GM18520 (cell line): Measurements from ENCODE around the gene CFAP126.
"Not testable (repeated sequence)": the region's sequence is repeated elsewhere in the genome, so short reads cannot be mapped to it uniquely, and the experiment has no call there.

ENCODE experiments used
- ATAC-seq: cut with Tn5 transposase; IDR thresholded peaks from one replicate; pipeline ENCODE4 v1.9.1; 2021; ENCODE audit not compliant: unreplicated experiment

CFAP126 gene

DNA sequence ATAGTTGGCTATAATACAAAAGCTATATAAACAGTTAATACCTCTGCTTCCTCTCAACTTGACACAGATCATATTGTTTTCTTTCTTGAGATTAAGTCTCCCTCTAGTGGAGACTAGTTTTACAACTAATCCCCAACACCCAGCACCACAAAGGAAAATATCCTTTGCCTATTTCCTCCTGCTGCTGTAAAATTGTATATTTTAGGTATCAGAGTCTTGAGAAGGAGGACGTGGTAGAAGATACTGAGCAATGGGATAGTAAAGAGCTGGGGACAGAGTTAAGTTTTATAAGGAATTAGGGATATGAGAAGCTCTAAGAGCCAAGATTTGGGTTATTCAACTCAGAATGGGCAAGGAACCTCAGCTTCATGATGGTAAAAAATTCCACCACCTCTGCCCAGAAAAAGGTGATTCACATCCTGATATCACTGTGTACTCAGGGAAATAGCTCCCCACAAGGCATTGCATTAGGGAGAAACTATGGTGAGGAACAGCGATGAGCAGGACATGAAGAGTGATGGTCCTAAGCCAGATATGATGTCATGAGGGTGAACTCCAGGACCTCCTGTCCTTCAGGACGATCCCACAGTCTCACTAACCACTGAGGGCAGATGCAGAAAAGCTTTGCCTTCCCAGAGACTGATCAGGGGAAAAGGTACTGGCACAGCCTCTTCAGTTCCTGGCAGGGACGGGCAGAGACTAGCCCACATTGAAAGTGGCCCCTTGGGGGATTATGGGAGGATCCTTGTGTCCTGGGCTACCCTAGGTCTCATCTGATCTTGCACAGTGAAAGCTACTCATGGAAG, 14.7 kb upstream of the CFAP126 start:
- no peak for ATAC-seq

DNA sequence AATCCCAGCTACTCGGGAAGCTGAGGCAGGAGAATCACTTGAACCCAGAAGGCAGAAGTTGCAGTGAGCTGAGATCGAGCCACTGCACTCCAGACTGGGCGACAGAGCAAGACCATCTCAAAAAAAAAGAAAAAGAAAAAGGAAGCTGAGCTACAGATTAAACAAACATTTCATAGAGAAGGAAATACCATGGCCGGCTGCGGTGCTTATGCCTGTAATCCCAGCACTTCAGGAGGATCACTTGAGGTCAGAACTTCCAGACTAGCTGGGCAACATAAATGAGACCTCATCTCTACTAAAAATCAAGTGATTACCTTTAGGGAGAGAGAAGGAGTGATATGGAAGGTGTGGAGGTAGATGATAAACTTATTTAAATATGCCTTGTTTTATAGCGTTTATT, 14.0 kb upstream of the CFAP126 start:
- no peak for ATAC-seq

DNA sequence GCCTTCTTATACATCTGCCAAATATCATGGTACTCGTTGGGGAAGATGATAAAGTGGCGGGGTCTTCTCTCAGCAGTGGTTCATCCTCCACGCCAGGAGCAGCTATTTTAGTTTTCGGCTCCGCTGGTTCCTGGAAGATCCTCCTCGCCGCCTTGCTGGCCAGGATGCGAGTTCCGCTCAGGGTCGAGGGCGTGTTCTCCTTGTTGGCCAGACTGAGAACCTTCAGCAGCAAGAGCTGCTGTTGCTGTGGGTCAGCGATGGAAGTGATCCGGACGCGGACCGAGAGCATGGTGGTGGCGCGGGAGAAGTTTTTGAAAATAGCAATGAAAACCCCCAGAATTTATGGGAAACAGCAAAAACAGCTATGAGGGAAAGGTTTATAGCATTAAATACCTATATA, 11.4 kb upstream of the CFAP126 start:
- ATAC-seq, result no peak

DNA sequence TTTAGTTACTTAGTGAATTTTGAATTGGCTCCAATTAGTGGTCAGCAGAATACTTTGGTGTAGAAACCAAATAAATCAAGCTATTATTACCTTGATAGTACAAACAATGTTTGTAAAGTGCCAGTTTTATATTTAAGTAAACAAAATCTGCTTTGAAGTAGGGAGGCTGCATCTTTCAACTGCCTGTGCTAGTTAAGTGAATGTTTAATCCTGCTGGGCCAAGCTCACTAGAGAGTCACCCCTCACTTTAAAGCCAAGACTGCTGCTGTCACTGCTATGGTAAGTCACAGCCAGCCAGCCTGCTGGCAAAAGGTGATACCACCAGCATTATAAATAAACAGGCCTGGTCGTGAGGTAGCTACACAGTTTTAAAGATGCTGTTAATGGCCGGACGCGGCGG, 10.3 kb upstream of the CFAP126 start:
- no peak for ATAC-seq

DNA sequence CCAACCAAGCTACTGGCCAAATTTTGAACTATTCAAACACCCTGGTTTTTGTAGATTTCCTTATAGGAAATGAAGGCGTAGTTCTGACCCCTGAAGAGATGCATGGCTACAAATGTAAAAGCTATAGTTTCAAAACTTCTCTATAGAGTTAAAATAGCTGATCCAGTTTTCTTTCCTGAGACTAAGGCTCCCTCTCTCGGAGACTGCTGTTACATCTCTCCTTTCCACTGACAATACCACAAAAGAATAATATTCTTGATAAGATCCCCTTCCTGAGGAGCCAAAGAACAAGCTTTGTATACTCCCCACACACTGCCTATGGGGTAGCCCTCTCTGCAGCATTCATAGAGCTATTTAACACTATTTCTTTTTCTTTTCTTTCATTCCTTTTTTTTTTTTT, 6.7 kb upstream of the CFAP126 start:
- ATAC-seq, result no peak

DNA sequence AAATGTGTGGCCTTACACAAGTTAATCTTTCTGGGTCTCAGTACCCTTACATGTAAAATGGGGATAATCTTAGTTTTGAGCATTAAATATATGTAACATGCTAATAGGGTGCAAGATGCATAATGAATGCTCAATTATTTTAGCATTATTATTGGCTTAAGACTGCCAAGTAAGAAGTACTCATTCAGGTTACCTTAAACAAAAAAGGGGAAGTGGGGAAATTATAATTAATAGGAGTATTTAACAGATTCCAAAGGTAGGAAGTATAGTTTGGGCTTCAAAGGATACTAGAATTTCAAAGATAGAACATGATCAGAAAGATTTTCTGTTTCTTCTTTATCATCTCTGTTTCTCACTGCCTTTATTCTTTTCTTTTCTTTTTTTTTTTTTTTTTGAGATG, 5.8 kb upstream of the CFAP126 start:
- ATAC-seq, result no peak

DNA sequence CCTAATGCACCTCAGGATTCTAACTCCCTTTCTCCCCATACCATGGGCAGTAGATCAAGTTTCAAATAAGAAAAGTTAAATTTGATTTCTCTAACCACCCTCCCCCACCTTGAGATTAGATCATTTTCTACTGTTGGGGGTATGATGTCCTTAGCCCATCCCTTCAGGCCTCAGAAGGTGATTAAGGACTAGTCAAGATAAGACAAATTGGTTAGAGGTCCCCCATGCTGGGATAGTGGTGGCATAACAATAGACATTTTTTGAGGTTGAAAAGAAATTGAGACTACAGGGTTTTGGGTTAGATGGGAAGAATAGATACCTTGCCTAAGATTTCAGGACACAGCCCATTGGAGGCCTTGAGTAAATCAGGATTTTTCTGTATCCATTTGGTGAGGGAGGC, 2.5 kb downstream of the CFAP126 start:
- no peak for ATAC-seq

DNA sequence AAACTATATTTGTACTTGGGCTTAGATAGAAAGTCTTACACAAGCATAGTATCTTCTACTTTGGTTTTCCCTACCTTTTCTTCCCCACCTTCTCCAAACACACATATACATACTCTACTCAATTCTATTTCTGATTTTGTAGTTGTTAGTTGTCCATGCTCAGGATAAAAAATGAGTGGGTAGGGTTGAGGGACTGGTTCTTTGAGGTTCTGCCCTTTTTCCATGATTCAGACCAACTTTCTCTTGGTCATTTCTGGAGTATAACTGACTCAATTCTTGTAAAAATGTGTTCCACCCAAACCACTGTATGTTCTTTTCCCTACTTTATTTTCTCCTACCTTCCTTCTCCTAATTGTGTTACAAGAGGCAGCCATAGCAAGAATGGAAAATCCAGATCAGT, 3.3 kb downstream of the CFAP126 start:
- ATAC-seq, result no peak

DNA sequence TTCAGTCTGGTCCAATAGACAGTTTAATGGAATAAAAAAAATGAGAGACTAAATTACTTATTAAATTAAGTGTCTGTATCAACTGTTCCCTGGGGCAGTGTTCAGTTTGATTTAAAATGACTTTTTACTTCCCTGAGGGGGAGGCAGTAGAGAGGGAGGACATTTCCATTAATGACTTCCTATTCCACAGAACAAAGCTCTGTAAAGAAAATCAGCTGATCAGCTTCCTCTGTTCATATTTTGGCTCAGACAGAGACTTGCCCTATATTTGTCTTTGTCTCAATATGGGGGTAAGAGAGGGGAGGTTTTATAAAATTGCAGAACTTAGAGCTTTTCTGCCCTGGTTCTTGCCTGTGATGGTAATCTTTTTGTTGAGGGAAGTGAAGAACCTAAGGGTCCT, 8.4 kb downstream of the CFAP126 start:
- ATAC-seq, result no peak

DNA sequence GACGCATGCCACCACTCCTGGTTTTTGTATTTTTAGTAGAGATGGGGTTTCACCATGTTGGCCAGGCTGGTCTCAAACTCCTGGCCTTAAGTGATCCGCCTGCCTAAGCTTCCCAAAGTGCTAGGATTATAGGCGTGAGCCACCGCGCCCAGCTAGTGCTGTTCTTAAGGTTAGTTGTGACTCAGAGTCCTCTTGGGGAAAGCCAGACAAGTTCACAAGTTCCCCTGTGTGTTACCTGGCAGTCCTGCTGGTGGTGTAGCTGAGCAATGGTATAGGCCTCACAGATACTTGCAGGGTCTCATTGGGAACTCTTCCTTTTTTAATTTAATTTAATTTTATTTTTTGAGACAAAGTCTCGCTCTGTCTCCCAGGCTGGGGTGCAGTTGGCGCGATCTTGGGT, 10.6 kb downstream of the CFAP126 start:
- ATAC-seq, result no peak

DNA sequence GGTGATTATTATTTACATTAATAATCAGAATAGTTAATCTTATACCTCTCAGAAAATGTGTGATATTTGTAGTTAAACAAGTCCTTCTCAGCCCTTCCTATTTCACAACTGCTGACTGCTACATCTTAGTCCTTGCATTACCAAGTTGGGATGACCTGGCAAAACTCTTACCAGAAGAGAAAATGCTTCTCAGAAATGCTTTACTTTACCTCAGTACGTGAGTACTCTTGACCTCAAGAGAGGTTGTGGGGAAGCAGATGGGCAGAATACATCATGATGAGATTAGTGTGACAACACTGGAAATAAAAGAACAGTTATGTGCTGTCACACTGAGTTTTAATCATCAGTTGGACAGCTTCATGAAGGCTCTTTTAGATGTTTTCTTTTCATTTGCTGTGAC, 16.2 kb downstream of the CFAP126 start:
- no peak for ATAC-seq

DNA sequence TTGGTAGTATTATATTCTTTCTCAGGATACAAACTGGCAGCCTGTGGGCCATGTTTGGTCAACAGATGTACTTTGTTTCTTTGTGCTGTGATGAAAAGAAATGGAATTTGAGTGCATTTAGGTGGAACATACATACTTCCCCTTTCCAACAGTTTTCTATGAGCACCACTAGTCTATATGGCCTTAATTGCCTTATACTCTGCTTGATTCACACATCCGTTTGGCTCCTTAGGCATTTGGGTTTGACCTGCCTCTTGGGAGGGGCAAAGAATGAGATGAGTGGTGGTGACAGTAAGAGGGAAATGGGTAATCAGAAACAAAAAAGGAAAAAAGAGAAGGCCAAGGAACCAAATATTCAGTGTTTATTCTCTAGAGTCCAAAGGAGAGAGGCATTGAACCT, 17.0 kb downstream of the CFAP126 start:
- no peak for ATAC-seq

DNA sequence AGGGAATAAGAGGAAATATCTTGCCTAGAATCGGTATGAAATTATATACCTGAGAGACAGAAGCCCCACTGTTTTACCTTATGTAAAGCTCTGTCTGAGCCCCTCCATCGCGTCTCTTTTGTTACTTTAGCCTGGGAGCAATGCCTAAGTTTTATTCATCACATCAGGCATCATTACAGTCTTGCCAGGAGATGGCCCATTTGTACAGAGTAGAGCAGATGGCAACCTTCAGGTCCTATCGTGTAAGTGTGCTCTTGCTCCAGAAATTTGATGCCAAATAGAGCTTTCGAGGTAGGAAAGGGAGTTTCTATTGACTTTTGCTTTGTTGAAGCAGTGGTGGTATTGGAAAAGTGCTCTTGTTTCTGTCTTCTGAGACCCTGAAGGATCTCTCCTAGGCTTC, 24.9 kb downstream of the CFAP126 start:
- ATAC-seq, result no peak

DNA sequence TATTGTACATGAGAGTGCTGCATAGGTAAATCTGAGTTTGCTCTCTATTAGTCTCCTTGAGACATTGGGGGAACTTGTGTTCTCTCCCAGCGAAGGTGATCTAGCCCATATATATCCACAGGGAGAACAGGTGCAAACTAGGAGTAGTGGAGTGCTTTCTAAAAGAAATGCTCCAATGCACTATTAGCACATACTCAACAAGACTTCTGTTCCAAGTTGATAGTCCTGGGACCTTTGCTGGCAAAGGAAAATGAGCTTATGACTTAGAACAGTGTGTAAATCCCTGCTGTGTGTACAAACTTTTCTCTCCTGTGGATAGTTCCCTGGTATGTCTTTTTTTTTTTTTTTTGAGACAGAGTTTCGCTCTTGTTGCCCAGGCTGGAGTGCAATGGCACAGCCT, 25.5 kb downstream of the CFAP126 start:
- ATAC-seq, result no peak

DNA sequence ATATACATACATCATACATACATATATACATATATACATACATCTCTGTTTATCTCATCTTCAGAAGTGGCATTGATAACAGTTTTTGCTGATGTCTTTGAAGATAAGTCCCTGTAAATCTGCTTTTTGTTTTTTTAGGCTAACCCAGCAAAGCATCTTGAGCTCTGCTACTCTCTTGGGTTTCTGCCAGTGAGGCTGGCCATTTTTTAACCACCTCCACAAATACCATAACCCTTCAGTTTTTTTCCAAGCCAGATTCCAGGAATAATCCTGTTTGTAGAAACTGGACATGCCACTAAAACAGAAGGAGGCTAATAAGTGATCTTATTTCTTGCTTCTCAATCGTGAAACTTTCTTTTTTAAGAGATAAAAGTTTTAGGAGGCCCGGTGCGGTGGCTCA, 31.9 kb downstream of the CFAP126 start:
- ATAC-seq, result no peak

DNA sequence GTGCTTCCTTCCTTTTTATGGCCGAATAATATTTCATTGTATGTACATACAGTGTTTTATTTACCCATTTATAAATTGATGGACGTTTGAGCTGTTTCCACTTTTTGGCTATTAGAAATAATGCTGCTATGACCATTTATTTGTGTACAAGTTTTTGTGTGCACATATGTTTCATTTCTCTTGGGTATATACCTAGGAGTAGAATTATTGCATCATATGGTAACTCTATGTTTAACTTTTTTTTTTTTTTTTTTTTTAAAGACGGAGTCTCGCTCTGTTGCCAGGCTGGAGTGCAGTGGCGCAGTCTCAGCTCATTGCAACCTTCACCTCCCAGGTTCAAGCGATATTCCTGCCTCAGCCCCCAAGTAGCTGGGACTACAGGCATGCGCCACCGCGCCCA, 34.5 kb downstream of the CFAP126 start:
- no peak for ATAC-seq

DNA sequence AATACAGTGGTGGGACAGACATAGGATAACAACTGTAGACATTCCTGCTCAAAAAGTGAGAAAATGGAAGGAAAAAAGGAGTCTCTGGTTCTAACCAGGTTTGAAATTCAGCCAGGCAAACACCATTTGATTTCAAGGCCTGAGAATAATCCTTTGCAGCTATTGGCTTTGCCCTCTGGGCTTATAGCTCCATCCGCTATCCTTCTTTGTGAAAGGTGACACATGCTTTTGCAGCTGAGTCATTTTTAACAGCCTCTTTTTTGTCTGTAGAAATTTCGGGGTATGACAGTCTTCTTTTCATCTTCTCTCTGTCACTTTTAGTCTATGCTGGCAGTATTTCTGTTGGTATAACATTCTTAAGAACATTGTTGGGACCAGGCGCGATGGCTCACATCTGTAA, 37.3 kb downstream of the CFAP126 start:
- no peak for ATAC-seq

DNA sequence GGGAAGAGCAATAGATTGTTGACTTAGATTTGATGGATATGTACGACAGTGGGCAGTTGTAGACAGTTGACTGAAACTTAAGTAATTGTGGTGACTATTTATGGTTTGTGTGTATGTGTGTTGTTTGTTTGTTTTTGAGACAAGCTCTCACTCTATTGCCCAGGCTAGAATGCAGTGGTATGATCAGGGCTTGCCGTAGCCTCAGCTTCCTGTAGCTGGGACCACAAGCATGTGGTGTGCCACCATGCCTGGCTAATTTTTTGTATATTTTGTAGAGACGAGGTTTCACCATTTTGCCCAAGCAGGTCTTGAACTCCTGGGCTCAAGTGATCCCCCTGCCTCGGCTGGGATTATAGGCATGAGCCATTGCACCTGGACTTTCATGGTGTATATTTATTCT, 43.7 kb downstream of the CFAP126 start:
- ATAC-seq, result no peak

DNA sequence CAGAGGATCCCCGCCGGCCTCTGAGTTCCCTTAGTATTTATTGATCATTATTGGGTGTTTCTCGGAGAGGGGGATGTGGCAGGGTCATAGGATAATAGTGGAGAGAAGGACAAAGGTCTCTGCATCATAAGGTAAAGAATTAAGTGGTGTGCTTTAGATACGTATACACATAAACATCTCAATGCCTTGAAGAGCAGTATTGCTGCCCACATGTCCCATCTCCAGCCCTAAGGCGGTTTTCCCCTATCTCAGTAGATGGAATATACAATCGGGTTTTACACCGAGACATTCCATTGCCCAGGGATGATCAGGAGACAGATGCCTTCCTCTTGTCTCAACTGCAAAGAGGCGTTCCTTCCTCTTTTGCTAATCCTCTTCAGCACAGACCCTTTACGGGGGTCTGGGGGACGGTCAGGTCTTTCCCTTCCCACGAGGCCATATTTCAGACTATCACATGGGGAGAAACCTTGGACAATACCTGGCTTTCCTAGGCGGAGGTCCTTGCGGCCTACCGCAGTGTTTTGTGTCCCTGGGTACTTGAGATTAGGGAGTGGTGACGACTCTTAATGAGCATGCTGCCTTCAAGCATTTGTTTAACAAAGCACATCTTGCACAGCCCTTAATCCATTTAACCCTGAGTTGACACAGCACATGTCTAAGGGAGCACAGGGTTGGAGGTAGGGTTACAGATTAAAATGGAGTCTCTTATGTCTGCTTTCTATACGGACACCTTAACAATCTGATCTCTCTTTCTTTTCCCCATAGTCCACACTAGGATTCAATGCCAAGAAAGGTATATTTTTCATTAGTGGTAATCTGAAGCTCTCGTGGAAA, 51.6 kb downstream of the CFAP126 start:
- ATAC-seq, result not testable (repeated sequence)
